ENCODE data around the gene PLCB4. TPM values are rescaled to one million over a fixed set of nuclear protein-coding genes. Genes with fewer than 3 reads are reported as not detected.

The PLCB4 gene
- total and polyA plus RNA-seq, 8 donors, result 0.56 to 9.3 (median 2.3) TPM

DNA sequence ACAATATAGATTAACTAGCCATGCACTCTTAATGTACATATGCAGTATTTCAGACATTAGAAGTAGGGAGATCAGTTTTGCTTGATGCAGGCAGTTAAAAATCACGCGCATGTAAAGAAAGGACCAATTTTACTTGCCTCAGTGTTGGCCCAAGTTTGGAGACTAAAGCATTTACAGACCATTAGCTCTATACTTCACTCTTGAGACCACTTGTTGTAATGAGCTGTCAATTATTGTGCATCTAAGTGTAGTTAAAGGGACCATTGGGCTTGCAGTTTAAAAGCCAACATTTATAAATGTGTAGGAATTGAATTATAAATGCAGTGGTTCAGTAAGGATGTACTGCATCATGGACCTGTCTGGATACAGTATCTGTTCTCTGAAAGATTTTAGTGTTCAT, 53.7 kb downstream of the PLCB4 start:
- TF ChIP-seq, protein P1, sequence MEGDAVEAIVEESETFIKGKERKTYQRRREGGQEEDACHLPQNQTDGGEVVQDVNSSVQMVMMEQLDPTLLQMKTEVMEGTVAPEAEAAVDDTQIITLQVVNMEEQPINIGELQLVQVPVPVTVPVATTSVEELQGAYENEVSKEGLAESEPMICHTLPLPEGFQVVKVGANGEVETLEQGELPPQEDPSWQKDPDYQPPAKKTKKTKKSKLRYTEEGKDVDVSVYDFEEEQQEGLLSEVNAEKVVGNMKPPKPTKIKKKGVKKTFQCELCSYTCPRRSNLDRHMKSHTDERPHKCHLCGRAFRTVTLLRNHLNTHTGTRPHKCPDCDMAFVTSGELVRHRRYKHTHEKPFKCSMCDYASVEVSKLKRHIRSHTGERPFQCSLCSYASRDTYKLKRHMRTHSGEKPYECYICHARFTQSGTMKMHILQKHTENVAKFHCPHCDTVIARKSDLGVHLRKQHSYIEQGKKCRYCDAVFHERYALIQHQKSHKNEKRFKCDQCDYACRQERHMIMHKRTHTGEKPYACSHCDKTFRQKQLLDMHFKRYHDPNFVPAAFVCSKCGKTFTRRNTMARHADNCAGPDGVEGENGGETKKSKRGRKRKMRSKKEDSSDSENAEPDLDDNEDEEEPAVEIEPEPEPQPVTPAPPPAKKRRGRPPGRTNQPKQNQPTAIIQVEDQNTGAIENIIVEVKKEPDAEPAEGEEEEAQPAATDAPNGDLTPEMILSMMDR (IDR thresholded peaks at IDR 0.05), result no peak
- peaks cover 0 to 4% (median 0%) of the 10 kb centered on the region in 4 donors for H3K27me3 ChIP-seq
- intact Hi-C loops (cut with DNase I), result no loop called here
- no peak overlapping the region for H3K4me3 ChIP-seq
- DNase-seq (no peak), FAIRE-seq (no peak), ATAC-seq (no peak)
- no peak overlapping the region for H3K27ac ChIP-seq
- H3K4me1 ChIP-seq, result no peaks in the 10 kb centered on the region
- 94 to 97% methylated on average over 2 of the region's 2 CpGs for WGBS, 2 donors
- no peaks in the 10 kb centered on the region for H3K36me3 ChIP-seq
- no peaks in the 10 kb centered on the region for H3K9me3 ChIP-seq

GRCh38 chr20:9126527-9126926, 57.6 kb downstream of the PLCB4 start:
- intact Hi-C loops (cut with DNase I), result no loop called here
- DNase-seq (no peak), ATAC-seq (no peak), FAIRE-seq (no peak)
- no peak overlapping the region for H3K27ac ChIP-seq
- H3K9me3 ChIP-seq, result no peaks in the 10 kb centered on the region
- H3K36me3 ChIP-seq, result no peaks in the 10 kb centered on the region
- peaks cover 0 to 4% (median 0%) of the 10 kb centered on the region in 4 donors for H3K27me3 ChIP-seq
- H3K4me3 ChIP-seq, result no peak overlapping the region
- H3K4me1 ChIP-seq, result no peaks in the 10 kb centered on the region
- TF ChIP-seq, protein P1 (IDR thresholded peaks at IDR 0.05), result no peak

- TF ChIP-seq, protein P1 (IDR thresholded peaks at IDR 0.05), result no peak
- Histone ChIP-seq H3K4me3 (no peak overlapping the region), H3K27ac (no peak overlapping the region), H3K27me3 (peaks cover 0 to 4% (median 0%) of the 10 kb centered on the region in 4 donors), H3K4me1 (no peaks in the 10 kb centered on the region), H3K36me3 (no peaks in the 10 kb centered on the region), H3K9me3 (no peaks in the 10 kb centered on the region)
- no peak for ATAC-seq
- no peak for FAIRE-seq
- WGBS, 2 donors, result 89 to 91% methylated on average over 3 of the region's 3 CpGs
- DNase-seq, result no peak
- intact Hi-C loops (cut with DNase I), result no loop called here
Observed at GRCh38 chr20:9128568-9128967, 59.7 kb downstream of the PLCB4 start.

- intact Hi-C loops (cut with DNase I), result no loop called here
- Histone ChIP-seq H3K27ac (no peak overlapping the region), H3K36me3 (no peaks in the 10 kb centered on the region), H3K4me1 (no peaks in the 10 kb centered on the region), H3K9me3 (no peaks in the 10 kb centered on the region), H3K27me3 (peaks cover 0 to 4% (median 0%) of the 10 kb centered on the region in 4 donors), H3K4me3 (no peak overlapping the region)
- WGBS, 2 donors, result 34 to 45% methylated on average over 3 of the region's 3 CpGs
- FAIRE-seq (no peak), DNase-seq (no peak), ATAC-seq (no peak)
- TF ChIP-seq, protein P1 (IDR thresholded peaks at IDR 0.05), result no peak
Observed at GRCh38 chr20:9129756-9130155, 60.9 kb downstream of the PLCB4 start.

DNA sequence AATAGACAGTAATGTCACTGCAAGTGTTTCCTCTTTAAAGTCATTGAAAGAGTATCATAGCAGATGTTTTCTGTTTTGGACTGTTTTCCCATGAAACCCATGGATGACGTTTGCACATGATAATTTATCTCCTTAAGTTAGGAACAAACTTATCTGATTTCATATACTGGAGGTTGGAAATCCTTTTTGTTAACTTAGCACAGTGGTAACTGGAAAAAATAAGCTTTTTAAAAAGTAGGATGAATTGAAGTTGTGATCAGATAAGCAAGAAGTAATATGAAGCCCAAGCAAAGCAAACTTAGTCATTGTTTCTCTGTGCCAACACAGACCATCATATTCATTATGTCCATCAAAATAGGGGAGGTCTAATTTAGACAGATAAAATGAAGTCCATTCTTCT, 61.6 kb downstream of the PLCB4 start:
- DNase-seq (no peak), FAIRE-seq (no peak), ATAC-seq (no peak)
- Histone ChIP-seq H3K9me3 (no peaks in the 10 kb centered on the region), H3K27ac (no peak overlapping the region), H3K4me3 (no peak overlapping the region), H3K36me3 (no peaks in the 10 kb centered on the region), H3K27me3 (peaks cover 0 to under 1% (median 0%) of the 10 kb centered on the region in 4 donors), H3K4me1 (no peaks in the 10 kb centered on the region)
- TF ChIP-seq, protein P1 (IDR thresholded peaks at IDR 0.05), result no peak
- intact Hi-C loops (cut with DNase I), result no loop called here
- WGBS, 2 donors, result 3 to 8% methylated on average over 1 of the region's 1 CpG

All from pancreas (tissue), 10 donors.